M059J (cell line): ENCODE results near the gene RPL27. TPM values are rescaled to one million over a fixed set of nuclear protein-coding genes. Genes with fewer than 3 reads are reported as not detected.
"Not testable (repeated sequence)": the region's sequence is repeated elsewhere in the genome, so short reads cannot be mapped to it uniquely, and the experiment has no call there.

ENCODE experiments used
- DNase-seq: peaks from one replicate; pipeline ENCODE4 v3.0.0-alpha.2; 2012; ENCODE audit warnings: low read depth
- total RNA-seq: library from RNA; depleted of rRNA; stranded (reverse); fragments of >200 nt; shearing (Covaris generic); gene quantifications from 2 replicates; pipeline ENCODE4 v1.2.3, GENCODE V29; 2014; rRNA removed

RPL27 gene
- 982 and 1,027 TPM in 2 replicates for total RNA-seq

GRCh38 chr17:42997984-42998938 lies at the start of gene RPL27:
Gene RPL27, plus strand, starts transcription at chr17:42998419. Its CDS starts 332 bp downstream, at chr17:42998751.
- DNase-seq = peak; percentile 100

- DNase-seq = peak; percentile 72
Measured at GRCh38 chr17:42950044-42950783, 48.0 kb upstream of the RPL27 start.

DNA sequence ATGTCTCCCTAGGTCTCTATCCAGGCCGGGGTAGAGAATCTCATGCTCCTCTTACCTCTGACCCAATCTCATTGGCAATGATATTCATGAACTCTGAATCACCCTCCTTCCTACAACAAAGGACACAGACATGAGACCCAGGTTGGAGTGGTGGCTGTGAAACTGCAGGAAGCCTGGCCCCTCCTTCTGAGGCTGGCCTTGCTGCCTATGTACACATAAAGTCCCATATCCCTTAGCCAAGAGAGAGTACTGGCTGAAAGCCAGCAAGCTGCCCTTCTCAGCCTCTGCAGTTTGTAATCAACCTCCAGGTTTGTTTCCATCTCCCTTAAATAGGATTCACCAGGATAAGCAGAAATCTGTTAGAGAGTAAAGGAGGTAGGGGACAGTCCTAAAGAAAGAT lies 44.5 kb upstream of the RPL27 start:
- no peak for DNase-seq

GRCh38 chr17:42964161-42964932 lies 33.9 kb upstream of the RPL27 start, which contains the start of gene AARSD1:
Gene AARSD1, minus strand, starts transcription at chr17:42964454. Its CDS starts 14 bp downstream, at chr17:42964440.
- DNase-seq = peak; percentile 90

GRCh38 chr17:42967925-42968324 lies 30.3 kb upstream of the RPL27 start:
- no peak for DNase-seq

- no peak for DNase-seq
Measured at GRCh38 chr17:42969001-42969581, 29.1 kb upstream of the RPL27 start.

GRCh38 chr17:42971589-42971988 lies 26.6 kb upstream of the RPL27 start:
- no peak for DNase-seq

- DNase-seq = not testable (repeated sequence)
Measured at GRCh38 chr17:42973323-42973722, 24.9 kb upstream of the RPL27 start.

DNA sequence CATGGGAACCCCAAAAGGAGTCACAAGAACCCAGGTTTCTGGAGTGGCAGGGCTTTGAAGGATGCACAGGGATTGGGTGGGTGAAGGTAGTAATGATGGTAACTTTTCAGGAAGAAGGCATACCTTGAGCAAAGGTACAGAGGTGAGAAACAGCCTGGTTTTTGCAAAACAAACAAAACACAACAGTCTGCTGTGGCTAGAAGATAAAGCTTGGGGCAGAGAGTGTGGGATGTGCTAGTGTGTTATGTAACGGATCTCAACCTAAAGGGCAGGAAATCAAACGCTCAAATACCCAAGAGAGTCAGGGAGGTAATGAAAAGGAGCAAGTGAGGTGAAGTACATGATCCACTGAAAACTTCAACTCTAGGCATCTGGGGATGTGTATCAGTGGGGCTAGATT lies 23.0 kb upstream of the RPL27 start:
- no peak for DNase-seq

- DNase-seq = not testable (repeated sequence)
Measured at GRCh38 chr17:42975701-42976100, 22.5 kb upstream of the RPL27 start.

GRCh38 chr17:42979511-42980273 lies 18.5 kb upstream of the RPL27 start, which contains the start of gene PTGES3L:
Gene PTGES3L, minus strand, starts transcription at chr17:42980080. Its CDS starts 27 bp downstream, at chr17:42980053.
- peak; percentile 75 for DNase-seq

GRCh38 chr17:42980274-42980765 lies 17.9 kb upstream of the RPL27 start, which contains the start of gene RUNDC1:
Gene RUNDC1, plus strand, starts transcription at chr17:42980565. Its CDS starts 12 bp downstream, at chr17:42980577.
- DNase-seq = peak; percentile 91

DNA sequence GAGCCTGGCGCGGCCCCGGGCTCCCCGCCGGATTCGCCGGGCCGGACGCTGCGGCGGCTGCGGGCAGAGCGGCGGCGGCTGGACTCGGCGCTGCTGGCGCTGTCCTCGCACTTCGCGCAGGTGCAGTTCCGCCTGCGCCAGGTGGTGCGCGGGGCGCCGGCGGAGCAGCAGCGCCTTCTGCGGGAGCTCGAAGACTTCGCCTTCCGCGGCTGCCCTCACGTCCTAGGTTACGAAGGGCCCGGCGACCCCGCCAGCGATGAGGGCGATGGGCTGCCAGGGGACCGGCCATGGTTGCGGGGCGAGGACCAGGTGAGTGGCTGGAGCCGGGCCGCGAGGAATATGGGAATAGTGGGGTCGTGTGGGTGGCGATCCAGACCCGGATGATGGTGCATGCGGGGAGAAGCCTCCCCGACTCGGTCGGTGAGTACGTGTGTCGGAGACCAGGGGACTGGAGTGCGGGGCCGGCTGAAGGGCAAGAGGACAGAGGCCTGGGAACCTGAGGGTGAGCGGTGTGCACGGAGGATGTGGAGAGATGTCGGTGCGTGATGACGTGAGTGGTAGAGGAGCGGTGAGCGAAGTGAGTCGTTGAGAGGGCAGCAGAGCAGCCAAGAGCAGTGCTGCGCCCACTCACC lies 17.3 kb upstream of the RPL27 start:
- peak; percentile 67 for DNase-seq

DNA sequence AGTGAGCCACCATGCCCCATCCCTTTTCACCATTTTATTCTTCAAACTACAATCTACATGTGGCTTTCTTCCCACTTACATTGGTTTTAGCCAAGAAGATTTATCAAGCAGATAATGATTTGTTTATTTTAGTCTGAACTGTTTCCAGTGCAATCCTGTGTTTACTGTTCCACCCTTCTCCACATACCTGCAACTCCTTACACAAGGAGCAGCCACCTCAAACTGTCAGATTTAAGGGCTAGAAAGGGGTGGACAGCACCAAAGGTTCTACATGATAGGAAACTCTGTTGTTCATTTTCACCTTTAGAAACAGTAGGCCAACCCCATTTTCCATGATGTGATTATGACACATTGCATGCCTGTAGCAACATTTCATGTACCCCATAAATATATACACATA lies 16.0 kb upstream of the RPL27 start:
- DNase-seq = no peak

- DNase-seq = no peak
Measured at GRCh38 chr17:42985225-42985624, 13.0 kb upstream of the RPL27 start.

- no peak for DNase-seq
Measured at GRCh38 chr17:42989141-42989540, 9.1 kb upstream of the RPL27 start.

GRCh38 chr17:42989726-42990652 lies 8.2 kb upstream of the RPL27 start:
- DNase-seq = peak; percentile 71

GRCh38 chr17:42991471-42991870 lies 6.7 kb upstream of the RPL27 start:
- no peak for DNase-seq

GRCh38 chr17:42992872-42993271 lies 5.3 kb upstream of the RPL27 start:
- DNase-seq = no peak
